G401 (cell line): Measurements from ENCODE around the gene FHOD3. TPM values are rescaled to one million over a fixed set of nuclear protein-coding genes. Genes with fewer than 3 reads are reported as not detected.

Source experiments
- DNase-seq: peaks from one replicate; pipeline ENCODE4 v3.0.0-alpha.2; 2015; ENCODE audit warnings: low spot score
- in situ Hi-C: cut with HindIII; loops from 2 replicates; pipeline ENCODE4 v1.10.0; 2016; ENCODE audit warnings: low sequenced_read_pairs, mixed read lengths
- total RNA-seq: library from RNA; depleted of rRNA; stranded (reverse); fragments of >200 nt; shearing (Covaris generic); gene quantifications from 2 replicates; pipeline ENCODE4 v1.2.3, GENCODE V29; 2014

Gene FHOD3
- total RNA-seq, 1 experiment from 2014 or later: 0.03 TPM

DNA sequence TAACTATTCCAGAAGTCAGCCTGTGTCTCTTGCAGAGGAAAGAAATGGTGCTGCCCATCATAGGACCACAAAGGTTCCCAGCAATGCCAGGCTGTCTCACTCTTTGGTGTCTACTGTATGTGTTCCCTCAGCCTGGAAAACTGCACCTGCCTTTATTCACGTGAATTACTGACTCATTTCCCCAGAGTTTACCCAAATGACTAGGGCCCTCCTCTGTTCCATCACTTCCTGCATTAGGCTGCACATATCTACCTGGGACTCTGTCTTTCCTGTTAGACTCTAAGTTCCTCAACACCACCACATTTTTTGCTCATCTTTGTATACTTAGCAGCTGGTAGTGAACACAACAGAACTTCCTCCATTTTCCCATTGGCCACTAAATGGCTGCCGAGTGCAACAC is 188.3 kb downstream of the FHOD3 start:
- in situ Hi-C loops: no loop called here
- no peak for DNase-seq

DNA sequence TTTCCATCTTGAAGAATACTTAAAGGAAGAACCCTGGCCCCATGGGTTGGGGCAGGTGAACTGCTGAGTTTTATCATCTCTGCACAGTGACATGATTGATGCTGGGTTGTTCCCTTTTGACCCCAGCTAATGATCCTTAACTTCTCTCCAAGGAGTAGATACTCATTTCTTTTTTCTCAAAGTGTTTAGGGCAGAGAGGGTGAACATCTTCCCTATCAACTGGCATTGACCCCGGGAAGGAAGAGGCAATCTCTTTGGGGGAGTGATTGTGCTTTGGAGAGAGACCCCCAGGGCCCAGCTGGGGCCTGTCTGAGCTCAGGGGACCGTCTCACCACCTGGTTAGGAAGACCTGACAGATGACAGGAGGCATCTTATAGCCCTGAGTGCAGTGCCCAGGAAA is 190.6 kb downstream of the FHOD3 start:
- DNase-seq: no peak
- in situ Hi-C loops: no loop called here

DNA sequence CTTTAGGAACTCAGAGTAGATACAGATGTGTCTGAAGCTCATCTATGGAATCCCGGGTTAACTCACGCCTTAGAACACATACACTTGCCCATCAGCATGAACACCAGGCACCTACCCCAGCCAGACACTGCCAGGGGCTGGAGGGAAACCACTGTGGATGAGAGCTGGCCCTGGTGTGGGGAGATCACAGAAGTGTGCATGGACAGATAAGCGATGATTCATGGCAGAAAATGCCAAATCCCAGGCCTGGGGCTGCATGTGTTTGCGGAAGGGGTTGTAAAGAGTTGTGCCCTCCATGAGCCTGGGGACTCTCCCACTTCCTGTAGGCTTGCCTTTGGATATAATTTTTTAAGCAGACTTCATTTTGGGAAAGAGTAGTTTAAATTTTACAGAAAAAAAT is 193.4 kb downstream of the FHOD3 start:
- DNase-seq: no peak
- in situ Hi-C loops: no loop called here

DNA sequence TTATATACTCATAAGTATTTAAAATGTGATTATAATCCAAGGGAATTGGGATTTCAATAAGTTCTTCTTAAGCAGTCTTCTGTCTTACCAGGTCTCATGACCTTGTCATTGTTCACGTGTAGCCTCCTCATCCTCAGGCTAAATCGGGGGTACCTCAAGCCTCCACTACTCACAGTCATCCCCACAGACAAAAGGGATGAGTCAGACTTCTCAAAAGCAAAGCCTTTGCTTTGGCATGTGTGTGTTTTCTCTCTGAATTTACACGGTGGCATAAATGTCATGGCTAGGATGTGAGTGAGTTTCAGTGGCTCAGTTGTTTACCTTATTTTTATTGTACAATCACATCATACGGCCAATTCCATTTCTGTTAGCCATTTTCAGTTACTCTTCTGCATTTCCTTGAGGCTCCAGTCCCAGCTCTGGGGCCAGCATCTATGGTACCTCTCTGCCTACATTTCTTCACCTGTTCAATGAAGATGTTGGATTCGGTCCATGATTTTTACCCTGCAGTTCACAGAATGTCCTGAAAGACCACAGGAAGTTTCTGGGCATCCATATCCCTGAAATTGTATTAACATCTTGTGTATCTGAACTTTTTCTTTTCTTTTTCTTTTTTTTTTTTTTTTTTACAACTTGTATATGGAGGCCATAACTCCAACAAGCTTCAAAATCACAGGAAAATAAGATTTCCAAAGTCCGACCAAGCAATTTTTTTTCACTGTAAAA is 195.3 kb downstream of the FHOD3 start:
- in situ Hi-C loops: no loop called here
- DNase-seq: no peak

DNA sequence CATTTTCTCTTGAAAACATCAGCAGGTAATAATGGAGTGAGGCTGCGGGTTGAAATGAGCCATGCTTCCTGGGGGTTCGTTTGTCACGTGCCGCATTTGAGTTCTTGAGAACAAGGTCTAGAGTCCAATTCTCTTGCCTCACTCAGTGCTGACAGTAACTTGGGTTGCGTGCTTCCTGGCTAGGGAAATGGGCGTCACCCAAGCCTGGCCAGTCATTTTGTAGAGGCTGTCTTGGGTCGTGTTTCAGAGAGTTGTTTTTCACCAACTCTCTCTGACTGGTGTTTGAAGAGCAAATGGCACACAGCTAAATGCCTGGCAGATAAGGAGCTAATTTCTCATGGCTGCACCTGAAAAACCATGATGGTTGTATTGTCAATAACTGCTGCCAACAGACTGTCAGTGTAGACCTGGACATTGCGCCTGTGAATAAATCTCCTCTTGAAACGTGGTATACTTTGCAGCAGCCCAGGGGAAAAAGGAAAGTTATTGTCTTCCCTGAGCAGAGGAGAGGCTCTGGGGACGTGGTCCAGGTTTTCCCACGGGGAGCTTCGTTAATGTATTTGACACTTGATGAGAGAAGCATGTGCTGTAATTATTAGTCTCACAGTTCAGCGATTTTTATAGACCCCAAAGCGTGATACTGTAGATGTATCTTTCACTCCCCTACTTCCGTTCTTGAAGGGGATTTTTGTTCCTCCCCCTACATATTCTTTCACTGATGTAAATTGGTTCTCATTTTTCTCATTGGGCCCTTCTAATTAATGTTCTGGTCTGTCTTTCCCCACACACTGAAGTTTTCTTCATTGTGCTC is 196.0 kb downstream of the FHOD3 start:
- no peak for DNase-seq
- in situ Hi-C loops: no loop called here

DNA sequence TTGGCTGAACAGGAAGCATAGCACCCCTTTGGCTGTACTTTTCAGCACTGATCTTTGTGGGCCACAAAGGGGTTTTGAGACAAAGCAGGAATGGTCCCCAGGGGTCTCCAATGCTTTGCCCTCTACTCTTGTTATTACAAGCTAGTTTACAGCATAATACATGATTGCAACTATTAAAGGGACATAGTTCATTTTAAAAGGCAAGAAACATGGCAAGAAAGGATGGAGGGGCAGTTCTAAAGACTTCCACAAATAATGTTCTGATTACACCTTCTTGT is 196.6 kb downstream of the FHOD3 start:
- no peak for DNase-seq
- in situ Hi-C loops: no loop called here

DNA sequence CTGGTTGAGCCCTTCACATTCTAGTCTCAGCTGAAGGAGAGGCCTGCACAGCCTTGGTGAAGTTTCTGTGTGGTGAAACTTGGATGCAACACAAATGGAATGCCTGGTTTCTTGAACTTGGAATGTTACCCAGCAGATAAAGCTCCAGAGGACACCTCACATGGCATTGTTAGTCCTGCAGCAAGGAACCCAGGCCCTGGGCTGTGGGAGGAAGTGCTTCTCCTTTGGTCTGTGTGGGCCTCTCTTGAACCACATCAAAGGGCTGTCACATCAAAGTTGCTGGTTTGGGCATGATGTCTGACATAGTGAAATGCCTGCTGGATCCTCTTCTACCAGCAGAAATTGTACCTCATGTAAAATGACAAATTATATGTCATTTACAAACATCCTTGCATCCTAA is 198.5 kb downstream of the FHOD3 start:
- in situ Hi-C loops: no loop called here

DNA sequence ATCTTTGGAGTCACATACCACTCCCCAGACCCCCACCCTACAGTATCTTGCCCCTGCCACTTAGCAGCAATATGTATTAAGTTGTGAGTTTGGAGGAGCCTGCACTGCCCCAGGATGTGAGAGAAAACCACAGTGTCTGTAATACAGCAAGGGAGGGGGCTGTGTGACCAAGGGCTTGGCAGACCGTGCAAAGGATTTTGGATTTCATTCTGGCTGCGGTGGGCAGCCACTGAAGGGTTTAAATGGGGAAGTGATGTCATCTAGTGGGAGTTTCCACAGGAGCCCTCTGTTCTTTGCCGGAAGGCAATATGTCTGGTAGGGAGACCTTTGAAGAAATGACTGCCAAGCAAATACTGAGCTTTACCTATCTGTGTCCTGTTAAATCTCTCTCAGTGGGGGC is 202.4 kb downstream of the FHOD3 start:
- in situ Hi-C loops: no loop called here
- no peak for DNase-seq

More for the DNA sequence above, 198.5 kb downstream of the FHOD3 start:
- no peak for DNase-seq

DNA sequence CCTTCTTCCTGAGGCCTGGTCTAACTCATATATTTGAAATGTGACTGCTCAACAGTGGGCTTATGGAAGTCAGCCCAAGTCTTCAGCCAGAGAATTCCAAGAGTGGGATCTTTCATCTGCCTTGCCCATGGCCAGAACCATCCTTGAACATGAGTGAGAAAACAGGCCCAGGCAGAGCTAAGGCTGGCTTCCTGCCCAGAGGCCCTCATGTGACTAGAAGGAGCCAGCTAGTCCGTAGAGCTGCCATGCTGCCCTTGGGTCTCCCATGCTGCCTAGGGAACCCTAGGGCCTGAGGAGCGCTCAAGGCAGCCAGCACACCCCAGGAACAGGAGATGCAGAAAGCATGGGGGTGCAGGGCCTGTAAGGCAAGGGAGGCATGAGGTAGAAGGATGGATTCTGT is 203.6 kb downstream of the FHOD3 start:
- DNase-seq: no peak
- in situ Hi-C loops: no loop called here

DNA sequence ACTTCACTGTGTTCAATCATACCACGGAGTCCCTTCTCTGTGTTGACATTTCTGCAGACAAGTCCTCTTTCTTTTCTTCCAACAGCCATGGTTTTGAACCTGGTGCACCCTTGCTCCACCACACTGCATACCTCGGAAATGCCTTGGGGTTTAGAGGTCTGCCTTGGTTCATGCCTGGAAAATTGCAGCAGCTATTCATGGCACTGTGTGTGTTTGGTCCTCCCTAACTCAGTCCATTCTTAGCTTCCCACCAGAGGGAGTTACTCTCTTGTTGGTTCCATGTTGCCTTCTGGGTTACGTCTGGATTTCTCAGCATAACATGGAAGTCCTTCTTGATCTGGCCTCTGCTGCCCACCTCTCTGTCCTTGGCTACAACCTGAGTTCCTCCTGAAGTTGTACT is 206.0 kb downstream of the FHOD3 start:
- DNase-seq: no peak
- in situ Hi-C loops: no loop called here

DNA sequence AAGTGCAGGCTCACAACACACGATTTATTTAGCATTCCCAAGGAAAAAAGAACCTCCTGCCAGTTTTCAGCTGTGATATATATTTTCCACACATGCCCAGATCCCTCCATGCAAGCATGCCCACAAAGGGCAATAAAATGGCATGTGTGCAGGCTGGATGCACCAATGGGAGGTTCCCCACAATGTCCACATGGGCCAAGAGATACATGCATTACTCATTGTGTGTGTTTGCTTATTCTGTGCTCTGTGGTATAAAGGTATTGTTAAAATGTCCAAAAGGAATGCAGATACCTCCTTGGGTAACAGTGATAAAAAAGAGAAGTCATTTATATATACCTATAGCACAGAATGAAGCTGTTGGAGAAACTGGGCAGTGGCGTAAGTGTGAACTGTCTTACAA is 207.4 kb downstream of the FHOD3 start:
- DNase-seq: no peak
- in situ Hi-C loops: no loop called here

DNA sequence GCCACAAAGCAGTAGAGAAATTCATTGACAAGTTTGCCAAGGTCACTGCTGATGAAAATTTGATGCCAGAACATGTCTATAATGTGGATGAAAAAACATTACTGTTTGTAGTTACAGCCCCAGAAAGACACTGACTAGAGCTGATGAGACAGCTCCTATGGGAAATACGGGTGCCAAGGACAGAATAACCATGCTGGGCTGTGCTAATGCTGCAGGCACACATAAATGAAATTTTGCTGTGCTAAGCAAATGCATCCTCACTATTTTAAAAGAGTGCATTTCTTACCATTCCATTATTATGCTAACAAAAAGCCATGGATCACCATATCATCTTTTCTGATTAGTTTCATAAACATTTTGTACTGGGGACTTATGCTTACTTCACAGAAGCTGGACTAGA is 208.2 kb downstream of the FHOD3 start:
- in situ Hi-C loops: no loop called here
- no peak for DNase-seq

DNA sequence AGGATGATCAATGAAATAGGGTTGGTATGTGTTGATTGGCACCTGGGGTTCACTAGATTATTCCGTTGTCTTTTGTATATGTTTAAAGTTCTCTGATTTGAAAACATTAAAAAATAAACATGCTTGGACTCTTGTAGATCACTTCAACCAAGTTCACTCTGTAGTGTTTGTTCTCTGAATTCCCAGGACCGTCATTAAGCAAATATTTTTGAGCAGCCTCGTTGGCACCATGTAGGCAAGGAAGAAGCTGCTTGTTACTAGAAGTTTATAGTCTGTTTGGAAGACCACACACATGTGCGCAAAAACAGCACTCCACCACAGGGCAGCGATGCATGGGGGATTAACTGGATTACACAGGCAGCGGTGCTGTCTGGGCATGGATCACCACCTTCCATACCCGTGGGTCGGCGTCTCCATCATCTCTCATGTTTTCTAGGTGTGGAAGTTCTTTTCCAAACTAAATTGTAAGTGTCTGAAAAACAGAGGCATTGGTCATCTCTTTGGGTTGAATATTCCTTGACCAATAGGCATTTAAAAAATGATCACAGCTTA is 212.2 kb downstream of the FHOD3 start:
- in situ Hi-C loops: no loop called here

DNA sequence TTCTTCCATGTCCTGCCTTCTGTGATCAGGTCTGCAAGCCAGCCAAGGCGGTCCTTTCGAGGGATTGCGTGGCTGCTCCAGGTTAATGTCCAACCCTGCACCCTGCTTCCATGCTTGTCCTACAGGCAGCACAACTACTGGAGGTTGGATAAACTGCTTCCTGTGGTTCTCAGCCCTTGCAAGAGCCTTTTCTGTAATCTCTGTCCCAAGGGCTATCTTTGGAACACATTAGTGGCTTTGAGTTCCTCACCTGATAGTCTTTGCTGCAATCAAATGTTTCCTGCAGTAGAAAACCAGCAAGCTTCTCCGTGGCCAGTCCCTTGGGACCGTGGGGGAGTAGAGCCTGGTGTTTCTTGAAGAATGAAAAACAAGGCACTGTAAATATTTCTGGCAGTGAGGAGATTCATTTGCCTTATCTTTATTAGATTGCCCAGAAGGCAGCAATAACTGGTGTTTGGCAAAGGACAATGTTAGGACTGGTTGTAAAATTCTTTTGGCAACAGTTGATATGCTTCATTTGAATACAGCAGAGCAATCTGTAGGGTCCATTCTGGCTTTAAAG is 214.4 kb downstream of the FHOD3 start:
- DNase-seq: no peak
- in situ Hi-C loops: no loop called here

More for the DNA sequence above, 212.2 kb downstream of the FHOD3 start:
- DNase-seq: no peak

DNA sequence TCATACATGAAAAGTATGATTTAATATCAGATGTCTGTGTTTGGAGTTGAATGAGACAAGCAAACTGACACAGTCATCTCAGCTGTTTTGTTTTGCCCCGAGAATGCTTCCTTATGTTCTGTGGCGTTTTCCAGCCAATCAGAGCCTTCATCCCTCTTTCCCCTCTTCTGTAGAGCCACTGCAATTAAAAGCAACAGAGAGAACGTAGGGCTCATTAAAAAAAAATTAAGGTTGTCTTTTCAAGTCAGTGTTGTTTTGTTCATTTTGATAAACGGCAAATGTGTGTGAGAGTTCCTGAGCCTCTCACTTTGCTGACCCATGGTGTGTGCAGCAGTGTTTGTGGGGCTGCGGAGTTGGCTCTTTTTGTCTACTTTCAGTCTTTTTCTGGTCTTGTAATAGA is 216.0 kb downstream of the FHOD3 start:
- in situ Hi-C loops: no loop called here

DNA sequence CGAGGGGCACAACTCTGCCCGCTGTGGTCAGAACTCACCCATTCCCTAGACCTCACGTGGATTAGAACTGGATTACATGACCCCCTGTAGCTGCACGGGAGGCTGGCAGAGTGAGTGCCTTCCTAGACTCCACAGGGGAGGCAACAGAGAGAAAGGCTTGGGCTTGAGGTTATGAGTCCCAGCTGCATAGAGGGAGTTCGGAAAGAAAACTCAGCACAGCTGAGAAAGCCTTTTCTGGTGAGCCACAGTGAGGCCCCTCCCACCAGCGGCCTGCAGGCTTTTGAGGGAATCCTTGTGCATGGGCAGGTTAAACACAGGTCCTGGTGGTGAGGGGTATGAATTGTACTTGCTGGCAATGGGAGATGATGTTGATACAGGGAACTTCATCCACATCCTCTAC is 217.3 kb downstream of the FHOD3 start:
- in situ Hi-C loops: no loop called here
- no peak for DNase-seq

More for the DNA sequence above, 216.0 kb downstream of the FHOD3 start:
- no peak for DNase-seq

DNA sequence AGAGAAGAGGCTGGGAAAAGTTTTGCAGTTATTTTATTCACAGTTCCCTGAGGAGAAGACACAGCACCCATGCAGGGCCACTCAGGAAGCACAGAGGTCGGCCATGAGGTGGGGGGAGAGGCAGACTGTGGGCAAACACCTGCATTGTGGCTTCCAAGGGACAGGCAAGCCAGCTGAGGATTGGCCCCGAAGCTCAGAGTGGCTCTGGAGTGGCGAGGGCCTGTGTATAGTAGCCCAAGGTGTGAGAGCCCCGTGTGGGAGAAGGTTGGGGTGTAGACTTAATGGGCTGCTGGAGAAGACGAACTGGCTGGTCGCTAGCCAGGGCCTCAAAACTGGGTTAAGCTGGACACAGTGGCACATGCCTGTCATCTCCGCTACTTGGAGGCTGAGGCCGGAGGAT is 218.7 kb downstream of the FHOD3 start:
- DNase-seq: no peak
- in situ Hi-C loops: no loop called here

DNA sequence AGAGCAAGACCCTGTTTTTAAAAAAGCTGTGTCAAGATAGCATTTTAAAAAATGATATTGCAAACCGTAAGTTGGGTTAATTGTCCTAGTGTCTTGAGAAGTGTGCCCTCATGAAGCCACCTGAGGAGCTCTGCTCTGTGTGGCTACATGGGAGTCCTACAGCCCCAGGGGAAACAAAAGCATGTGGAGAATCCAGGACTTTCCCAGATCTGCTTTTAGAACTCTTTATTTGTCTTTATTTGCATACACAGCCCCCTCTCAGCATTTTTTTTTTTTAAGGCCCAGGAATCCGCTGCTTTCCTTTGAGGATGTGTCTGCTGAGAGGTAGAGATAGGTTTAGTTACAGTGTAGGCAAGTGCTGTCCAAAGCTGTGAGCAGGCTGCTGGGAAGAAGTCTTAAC is 219.2 kb downstream of the FHOD3 start:
- in situ Hi-C loops: no loop called here

DNA sequence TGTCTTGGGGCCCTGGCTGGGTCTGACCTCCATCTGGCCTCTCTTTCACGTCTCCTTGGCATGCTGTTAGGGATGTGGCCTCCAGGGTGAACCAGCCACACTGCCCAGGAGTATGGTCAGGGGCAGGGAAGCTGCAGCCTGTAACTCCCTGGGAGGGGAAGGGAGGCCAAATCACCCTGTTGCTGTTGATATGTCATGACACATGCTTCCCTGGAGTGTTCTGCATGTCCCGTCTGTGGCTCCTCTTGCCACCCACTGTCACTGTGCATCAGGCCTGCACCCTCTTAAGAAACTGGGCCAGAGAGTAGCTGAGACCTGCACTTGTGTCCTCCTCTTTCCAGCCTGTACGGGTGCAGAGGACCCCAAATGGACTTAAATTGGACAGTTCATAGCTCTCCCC is 221.3 kb downstream of the FHOD3 start:
- in situ Hi-C loops: no loop called here

More for the DNA sequence above, 219.2 kb downstream of the FHOD3 start:
- DNase-seq: no peak

DNA sequence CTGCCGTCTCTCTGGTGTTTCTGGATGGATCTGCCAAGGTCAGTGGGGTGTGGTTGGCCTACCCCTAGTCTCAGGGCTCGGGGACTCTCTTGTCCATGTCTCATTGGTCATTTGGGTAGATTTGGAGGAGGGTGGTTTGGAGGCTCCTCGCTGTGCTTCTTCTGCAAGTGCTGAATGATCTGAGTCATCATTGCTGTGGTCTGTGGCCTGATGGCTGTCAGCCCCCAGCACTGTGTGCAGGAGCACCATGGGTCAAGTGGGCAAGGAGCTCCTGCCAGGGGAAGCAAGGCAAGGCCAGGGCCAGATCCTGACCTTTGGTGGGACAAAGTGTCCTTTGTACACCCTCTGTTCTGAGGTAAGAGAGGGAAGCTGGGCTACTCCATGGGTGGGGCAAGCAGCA is 221.8 kb downstream of the FHOD3 start:
- no peak for DNase-seq
- in situ Hi-C loops: no loop called here

More for the DNA sequence above, 221.3 kb downstream of the FHOD3 start:
- no peak for DNase-seq
